GM12873 (cell line): ENCODE data around the gene GMDS.

Source experiments
- CTCF ChIP-seq: IDR thresholded peaks from 2 replicates; pipeline ENCODE4 v1.5.1; 2012; ENCODE audit warnings: low read depth, mild to moderate bottlenecking, moderate library complexity, low read length, control low read depth; ENCODE audit not compliant: insufficient read depth; ENCODE audit errors: missing control alignments

GMDS gene

GRCh38 chr6:1658212-1659005 lies 587.0 kb downstream of the GMDS start:
- TF ChIP-seq CTCF, result no peak

- no peak for TF ChIP-seq CTCF
These were observed 587.6 kb downstream of the GMDS start for GRCh38 chr6:1657771-1658165.

GRCh38 chr6:1657116-1657770 lies 588.2 kb downstream of the GMDS start:
- TF ChIP-seq CTCF, result no peak

GRCh38 chr6:1654054-1654453 lies 591.4 kb downstream of the GMDS start:
- TF ChIP-seq CTCF, result no peak

- TF ChIP-seq CTCF, result no peak
These were observed 592.6 kb downstream of the GMDS start for GRCh38 chr6:1652842-1653241.

- TF ChIP-seq CTCF, result no peak
These were observed 594.0 kb downstream of the GMDS start for GRCh38 chr6:1651362-1651761.

GRCh38 chr6:1645466-1646185 lies 599.8 kb downstream of the GMDS start:
- TF ChIP-seq CTCF, result no peak
